SH-SY5Y (cell line): ENCODE measurements around the gene CRYZL1.

ENCODE experiments used
- GATA2 ChIP-seq: IDR thresholded peaks from 2 replicates; pipeline ENCODE4 v1.6.1; 2011; ENCODE audit warnings: mild to moderate bottlenecking, low read depth, low read length
- GATA3 ChIP-seq: IDR thresholded peaks from 2 replicates; pipeline ENCODE4 v1.6.1; 2011; ENCODE audit warnings: low read depth, mild to moderate bottlenecking, low read length, moderate library complexity

DNA sequence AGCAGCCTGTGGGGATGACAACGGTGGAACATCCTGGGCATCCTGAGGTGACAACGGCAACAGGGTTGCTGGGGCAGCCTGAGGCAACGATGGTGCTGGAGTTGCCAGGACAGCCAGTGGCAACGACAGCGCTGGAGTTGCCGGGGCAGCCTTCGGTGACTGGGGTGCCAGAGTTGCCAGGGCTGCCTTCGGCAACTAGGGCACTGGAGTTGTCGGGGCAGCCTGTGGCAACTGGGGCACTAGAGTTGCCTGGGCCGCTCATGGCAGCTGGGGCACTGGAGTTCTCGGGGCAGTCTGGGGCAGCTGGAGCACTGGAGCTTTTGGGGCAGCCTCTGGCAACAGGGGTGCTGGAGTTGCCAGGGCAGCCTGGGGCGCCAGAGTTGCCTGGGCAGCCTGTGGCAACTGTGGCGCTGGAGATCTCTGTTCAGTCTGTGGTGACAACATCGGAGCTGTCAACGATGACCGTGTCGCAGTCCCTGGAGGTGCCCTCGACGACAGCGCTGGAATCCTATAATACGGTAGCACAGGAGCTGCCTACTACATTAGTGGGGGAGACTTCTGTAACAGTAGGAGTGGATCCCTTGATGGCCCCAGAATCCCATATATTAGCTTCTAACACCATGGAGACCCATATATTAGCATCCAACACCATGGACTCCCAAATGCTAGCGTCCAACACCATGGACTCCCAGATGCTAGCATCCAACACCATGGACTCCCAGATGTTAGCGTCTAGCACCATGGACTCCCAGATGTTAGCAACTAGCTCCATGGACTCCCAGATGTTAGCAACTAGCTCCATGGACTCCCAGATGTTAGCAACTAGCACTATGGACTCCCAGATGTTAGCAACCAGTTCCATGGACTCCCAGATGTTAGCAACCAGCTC is 90.5 kb downstream of the CRYZL1 start:
- TF ChIP-seq GATA2 (no peak), GATA3 (no peak)
